HG02884 (cell line): ENCODE results near the gene ZNF423.

ENCODE experiments used
- ATAC-seq: cut with Tn5 transposase; IDR thresholded peaks from one replicate; pipeline ENCODE4 v1.9.1; 2021; ENCODE audit warnings: mild to moderate bottlenecking, moderate library complexity; ENCODE audit not compliant: unreplicated experiment

The ZNF423 gene

DNA sequence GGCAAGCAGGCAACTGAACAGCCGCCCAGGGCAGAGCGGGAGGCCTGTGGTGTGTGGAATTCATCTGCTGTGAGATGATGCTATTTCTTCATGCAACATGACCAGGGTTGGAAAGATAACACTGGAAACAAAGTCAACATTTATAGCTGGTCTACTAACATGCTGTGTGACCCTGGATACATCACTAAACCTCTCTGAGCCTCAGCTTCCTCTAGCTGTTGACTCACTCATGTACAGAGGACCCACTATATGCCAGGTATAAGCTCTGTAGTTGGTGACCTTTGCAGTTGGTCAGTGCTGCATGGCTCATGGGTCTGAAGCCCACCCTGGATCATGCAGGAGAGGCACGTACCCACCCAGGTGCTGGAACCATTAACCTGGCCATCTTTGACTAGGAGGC, 180.9 kb downstream of the ZNF423 start:
- ATAC-seq, result no peak

DNA sequence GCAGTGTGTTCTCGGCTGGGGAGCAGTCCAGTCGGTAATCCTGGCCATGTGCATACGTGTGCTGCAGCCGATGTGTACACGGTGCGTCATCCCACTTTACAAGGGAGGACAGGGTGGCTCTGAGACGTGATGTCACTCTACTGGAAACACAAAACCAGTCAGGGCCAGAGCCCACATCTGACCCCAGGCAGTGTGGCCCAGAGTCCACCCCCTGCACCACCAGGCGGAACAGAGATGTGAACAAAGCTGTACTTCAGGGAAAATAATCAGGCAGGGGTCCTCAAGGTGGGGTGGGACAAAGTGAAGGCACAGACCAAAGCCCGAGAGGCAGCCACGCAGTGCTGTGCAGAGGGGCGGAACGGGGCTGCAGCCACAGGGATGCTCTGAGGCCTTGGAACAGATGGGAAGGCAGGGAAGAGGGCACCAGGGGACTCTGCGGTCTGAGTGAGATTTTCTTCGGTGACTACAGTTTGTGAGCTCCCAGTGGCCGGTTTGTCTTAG, 181.5 kb downstream of the ZNF423 start:
- no peak for ATAC-seq

DNA sequence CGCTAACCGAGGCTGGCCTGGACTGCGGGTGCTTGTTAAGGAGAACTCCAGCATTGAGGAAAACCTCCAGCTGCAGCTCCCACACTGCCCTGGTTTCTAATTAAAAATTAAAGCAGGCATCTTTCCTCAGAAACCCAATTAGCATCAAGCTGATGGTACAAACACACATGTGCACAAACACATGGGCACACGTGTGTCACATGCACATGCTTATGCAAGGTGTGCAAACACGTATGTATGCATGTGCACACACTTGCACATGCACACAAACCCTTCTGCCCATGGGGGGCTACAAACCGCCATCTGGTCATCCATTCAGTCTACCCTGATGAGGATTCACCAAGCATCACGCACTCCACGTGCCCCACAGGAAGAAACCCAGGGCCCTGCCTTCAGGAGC, 182.5 kb downstream of the ZNF423 start:
- ATAC-seq, result no peak

DNA sequence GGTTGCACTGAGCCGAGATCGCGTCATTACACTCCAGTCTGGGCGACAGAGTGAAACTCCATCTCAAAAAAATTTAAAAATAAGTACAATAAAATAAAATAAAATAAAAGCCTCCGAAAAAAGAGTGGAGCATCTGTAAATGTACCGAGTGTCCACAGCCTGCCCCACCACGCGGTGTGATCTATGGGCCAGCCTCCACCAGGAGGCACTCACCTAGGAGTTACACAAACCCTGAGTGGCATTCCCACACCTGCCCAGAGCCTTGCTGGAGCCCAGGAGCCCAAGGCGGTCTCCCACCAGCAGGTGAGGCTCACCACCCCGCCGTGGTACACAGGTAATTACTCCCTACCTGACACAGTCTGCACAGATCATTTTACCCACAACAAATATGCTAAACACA, 183.2 kb downstream of the ZNF423 start:
- no peak for ATAC-seq

DNA sequence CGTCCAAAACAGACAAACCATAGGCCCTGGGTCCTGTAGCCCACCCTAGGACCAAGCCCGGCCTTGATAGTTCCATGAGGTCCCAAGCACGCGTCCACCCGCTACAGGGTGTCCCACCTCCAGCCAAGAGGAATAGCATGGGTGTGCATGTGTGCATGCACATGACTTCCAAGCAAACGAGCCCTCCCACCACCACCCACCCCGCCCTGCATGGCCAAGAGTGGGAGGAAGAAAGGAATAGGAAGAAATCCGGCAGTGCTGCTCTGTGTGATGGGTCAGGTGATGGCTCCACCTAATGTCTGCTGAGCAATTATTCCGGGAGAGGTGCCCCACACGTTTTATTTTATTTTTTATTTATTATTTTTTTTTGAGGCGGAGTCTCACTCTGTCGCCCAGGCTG, 184.6 kb downstream of the ZNF423 start:
- no peak for ATAC-seq

DNA sequence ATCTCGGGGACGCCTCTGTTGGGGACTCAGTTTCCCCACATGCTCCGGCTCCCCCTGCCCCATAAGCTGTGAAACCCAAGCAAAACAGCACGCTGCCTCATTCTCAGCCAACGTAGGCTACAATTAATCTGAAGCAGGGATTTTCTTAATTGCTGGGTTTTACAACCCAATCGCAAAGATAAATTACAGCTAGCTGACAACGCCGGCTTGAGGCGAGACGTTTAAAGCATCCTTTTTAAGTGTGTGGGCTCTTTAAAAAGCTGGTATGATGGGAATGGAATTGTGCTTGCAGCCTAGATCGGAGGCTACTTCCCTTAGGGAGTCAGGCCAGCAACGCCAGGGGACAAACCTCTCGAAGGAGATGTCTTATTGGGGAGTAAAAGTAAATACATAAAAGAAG, 185.3 kb downstream of the ZNF423 start:
- ATAC-seq, result no peak

DNA sequence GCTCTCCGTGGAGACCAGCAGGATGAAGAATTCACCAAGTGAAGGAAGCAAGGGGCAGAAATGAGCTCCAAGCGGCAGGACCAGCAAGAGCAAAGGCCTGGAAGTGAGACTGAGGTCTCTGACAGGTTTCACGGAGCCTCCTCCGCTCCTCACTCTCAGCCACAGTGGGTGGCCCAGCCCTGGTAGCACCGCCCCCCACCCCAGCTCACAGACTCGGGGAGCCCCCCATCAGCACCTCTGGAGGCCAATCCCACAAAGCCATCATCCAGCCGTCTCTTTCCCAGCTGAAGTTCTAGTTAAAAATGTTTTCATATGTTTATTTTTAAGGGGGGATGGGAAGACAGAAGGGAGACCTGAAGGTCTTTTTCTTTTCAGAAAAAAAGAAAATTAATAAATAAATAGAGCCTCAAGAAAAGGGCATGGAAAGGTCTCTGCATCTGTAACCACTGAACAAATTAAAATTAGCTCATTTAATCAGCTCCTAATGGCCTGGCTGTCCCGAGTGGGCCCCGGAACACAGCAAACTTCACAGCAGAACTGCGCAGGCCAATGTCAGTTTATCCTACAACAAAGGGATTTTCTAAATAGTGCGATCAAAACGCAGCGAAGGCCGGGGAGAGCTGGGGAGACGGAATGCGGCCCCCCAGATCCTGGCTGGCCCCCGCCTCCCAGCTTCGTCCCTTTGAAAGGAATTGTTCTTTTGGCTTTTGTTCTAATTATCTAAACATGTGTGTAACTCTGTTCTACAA, 190.3 kb downstream of the ZNF423 start:
- no peak for ATAC-seq

DNA sequence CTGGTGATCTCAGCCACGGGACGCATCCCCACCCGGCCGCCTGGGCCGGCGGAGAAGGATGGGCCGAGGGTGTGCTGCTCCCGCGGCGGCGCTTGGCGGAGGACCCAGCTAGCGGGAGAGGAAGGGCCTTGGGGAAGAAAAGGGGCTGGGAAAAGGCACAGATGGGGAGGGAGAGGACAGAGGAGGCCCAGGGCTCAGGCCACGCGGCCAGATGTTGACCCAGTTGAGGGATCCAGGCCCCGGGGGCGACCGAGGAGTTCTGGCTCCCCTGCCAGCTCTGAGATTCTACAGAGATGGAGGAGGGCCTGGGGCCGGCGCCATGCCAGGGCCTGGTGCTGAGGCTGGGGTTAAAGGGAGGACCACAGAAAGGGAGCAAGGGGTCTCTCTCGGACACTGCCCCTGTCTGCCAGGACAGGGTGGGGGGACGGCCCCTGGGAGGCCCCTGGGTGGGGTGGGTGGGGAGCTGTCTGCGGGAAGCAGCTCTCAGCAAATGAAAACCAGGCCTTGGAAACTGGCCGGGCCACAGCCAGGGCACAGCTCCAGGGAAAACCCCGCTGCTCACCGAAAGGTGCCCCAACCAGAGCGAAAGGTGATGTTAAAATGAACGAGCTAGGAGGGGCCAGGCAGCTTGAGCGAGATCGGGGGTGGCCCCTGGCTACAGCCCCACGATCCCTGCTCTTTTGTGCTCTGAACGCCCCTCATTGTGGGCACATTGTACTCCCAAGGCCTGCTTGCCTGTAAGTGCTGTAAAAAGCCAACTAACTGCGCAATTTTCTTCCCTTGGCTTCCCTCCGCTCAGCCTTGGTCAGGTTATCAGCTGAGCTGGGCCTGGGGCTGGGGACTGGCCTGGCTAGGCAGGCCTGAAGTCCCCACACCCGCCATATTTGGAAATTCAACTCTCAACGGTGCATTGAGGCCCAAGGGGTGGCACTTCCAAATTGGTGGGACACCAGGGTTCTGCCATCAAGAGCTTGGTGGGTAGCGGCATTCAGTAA, 191.4 kb downstream of the ZNF423 start:
- ATAC-seq, result no peak

DNA sequence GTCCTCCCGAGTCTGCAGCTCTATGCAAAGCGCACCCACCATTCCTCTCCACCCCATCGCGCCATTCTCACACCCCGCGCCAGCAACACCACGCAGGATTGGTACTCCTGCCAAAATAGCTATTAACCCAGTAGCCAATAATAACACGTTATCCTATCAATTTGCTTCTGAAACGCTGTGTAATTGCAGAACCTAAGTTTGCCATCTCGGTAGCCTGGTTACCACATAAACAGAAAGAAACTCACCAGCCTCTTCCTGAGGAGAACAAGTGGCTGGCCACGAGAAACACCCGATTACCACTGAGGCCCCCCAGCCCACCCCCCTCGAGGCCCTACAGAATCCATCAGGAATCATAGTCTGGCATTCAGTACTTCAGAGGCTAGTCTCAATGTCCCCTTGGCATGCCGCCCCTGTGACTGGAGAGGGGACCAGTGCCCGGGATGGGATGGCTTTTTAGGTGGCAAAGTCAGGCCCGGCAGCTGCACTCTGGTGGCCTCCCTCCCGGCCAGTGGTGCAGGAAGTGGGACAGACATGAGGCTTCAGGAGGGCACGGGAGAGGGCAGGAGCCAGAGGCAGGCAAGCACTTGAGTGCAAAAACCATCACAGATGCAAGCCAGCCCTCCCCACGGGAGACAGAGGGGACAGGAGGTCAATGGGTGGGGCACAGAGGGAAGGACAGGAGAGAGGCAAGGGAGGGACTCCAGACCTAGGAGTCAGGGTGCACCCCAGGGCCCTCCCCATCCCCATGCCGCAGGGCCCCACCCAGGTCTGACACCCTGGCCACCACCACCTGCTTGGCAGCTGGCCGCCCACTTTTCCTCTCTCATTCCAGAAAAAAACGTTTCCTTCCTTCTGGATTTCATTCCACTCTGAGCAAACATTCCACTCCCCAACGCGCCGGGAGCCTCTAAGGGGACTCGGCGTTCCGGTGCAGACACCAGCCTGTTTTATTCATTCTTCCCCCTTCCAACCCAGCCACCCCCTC, 192.5 kb downstream of the ZNF423 start:
- ATAC-seq, result no peak

DNA sequence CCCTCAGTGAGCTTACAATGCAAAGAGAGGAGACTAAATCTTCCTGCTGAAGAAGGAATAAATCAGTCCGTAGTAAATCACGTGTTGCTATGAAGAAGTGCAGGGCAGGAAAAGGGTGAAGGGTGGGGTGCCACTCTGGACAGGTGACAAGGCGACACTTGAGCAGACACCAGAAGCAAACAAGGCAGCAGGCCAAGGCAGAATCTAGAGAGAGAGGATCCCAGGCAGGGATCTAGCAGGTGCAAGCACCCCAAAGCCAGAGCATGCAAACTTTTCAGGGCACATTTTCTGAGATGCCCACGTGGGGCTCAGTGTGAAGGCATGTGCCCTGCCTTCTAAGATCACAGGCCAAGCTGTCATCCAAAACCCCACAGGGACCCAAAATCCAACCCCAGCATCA, 193.3 kb downstream of the ZNF423 start:
- no peak for ATAC-seq

DNA sequence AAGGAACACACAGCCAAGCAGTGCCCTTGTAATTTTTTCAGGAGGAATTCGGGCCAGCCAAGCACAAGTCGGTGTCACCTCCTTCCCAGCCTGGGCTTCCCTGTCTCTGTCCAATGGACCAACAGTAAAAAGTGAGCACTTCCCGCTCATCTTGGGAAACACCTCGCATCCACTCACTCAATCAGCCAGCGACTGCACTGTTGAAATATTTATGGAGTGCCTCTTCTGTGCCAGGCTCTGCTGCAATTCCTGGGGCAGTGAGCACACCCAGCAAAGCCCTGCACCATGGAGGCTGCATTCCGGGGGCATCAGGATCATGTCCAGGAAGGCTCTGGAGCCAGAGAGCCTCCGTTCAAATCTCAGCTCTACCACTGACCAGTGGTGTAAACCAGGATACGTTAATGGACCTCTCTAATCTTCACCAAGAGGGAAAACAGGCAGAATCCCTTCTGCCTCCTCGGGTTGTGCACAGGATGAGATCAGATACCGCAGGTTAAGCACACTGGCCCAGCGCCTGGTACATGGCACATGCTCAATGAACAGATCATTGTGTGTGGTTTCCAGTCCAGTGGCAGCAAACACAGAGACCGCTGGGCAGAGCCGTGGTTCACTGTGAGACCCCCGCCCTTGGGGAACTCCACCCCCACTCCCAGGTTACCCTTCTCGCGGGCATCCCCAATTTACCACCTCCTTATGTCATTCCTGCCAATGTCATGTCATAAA, 194.3 kb downstream of the ZNF423 start:
- no peak for ATAC-seq

DNA sequence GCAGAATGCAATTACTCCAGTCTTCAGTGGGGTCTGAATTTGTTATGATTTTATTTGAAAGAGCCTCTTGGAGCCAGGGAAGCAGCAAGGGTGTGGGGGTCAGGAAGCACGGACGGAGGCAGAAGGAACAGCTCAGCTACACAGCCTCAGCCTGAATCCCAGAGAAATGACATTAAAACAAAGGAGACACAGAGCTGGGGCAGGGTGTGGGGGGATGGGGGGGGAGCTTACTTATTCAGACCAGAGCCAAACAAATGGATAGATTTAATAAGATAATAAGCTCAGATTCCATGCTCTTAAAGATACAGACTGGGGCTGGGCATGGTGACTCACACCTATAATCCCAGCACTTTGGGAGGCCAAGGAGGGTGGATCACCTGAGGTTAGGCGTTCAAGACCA, 195.3 kb downstream of the ZNF423 start:
- ATAC-seq, result no peak

DNA sequence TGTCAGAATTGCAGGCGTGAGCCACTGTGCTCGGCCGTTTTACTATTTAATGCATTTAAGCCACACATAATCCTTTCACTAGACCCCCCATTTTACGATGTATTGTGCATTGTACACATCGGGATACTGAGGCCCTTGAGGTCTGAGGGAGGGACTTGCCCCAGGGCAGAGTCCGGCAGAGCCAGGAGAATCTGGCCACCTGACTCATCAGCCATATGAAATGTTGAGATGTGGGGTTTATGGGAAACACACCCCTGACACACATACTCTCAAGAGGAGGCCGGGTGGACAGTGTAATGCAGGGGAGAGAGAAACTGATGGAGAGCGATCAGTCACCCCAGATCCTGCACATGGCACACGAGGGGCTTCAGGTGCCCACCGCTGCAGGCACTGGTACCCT, 196.6 kb downstream of the ZNF423 start:
- no peak for ATAC-seq

DNA sequence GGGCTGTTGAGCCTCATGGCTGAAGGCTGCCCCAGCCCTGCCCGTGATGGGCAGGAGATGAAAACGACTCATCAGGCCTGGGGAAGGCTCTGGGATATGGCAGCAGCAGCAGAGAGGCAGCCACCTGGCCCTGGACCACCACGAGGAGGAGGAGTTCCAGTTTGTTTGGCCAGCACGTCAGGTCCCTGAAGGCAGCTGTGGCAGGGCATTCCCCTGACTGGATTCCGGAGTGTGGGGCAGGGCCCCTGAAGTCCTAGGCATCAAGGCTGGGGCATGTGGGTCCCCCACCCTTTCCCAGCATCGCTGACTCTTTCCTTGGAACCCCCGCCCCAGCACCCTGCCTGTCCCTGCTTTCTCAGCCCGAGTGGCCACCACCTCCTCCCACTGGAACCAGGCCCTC, 197.4 kb downstream of the ZNF423 start:
- no peak for ATAC-seq

DNA sequence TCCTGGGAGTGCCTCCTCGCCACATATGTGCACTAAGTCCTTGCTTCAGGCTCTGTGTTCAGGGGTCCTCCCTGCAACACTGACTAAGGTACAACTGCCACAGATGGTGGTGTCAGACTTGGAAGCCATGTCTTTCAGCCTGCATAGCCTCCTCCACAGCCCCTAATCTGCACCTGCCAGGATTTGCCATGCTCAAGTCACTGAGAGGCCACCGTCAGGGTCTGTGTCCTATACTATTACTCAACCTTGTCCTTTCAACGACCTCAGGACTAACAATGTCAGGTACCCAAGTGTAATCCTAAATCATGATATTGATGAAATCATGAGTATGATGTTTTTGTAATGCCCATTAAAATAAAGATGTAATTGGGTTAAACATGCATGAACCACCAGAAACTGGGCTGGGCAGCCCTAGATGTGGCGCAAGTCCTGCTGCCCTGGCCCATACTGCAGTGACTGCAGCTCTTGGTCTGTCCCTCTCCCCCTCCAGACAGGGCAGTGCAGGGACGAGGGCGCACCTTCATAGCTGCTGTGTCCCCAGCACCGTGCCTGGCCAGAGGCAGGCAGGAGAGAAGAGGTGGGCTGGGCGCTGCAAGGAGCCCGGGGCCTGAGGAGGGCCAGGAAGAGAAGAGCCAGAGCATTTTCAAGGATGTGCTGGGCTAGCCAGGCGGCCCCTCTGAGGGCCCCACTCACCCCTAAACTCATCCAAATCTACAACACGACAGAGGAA, 198.0 kb downstream of the ZNF423 start:
- ATAC-seq, result no peak

DNA sequence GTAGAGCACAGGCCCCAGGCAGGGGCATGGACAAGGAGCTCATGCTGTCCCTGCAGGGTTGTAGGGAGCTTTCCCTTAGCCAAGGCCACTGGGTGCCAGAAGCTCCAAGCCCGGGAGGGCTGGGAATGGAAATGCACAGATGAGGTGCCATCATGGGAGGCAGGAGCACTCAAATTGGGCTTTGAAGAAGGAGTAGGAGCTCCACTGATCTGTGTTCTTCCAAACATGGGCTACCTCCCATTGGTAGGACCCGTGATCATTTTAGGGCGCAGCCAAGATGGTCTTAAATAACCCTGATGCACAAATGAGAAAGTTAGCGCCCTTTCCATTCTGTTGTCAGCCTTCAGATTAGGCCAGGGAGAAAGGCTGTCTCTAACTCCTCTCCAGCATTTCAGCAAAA, 201.5 kb downstream of the ZNF423 start:
- ATAC-seq, result no peak

DNA sequence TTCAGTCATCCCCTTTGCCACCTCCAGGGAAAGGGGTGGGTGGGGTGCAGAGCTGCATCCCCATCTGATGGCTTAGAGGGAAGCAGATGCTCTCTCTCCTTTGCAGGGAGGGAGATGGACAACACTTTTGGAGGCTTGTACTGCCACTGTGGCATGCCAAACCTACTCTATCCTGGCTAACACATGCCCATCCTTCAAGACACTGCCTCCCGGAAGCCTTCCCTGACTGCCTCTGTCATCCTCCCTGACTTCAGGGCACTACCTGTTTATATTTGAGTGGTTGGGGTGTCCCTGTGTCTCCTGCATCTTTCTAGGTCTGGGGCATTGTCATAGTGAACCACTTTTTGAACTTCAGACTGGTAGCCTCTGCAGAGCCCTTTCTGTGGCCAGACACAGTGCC, 202.3 kb downstream of the ZNF423 start:
- ATAC-seq, result no peak

DNA sequence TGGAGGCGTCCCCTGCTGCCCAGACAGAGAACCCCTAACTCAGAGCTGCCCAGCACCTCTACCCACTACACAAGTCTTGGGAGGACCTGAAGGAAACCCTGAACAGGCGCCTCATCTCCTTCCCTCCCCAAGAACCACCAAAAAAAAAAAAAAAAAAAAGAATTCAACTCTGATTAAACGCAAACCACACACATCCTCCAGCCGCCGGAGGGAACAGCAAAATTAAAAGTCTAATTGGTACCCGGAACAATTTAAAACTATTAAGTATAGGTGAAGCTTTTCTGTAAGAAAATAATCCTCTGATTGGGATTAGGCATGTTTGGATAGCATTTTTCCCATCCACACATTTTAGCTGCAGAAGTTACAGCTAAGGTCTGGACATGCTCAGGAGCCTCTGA, 202.7 kb downstream of the ZNF423 start:
- no peak for ATAC-seq

DNA sequence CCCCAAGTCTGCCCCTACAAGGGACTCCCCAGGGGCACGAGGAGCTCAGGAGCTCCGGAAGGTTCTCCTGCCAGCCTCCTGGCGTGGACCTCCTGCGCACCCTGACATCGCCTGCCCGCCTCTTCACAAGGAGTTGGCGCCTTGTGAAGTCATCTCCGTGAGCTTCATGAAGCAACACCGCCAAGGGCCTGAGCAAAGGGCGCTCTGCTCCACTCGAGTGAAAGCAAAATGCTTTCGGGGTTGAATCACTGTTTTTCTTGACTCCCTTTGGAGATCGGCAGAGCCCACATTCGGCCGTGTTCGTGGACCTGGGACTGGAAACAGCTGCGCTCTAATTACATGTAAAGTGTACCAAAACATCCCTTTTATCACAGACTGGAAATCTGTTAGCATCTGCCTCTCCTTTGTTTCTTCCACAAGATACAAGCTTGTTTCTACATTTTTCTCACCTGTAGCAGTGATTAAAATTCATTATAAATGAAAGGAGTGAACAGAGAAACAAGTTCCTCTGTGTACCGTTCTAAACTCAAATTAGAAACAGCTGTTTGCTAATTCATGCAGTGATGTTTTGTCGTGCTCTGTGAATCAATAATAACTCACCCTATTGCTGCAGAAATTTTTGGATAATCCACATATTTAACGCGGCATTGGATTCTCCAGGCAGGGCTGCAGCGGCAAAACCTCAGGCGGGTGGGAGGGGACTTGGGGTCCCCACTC, 203.3 kb downstream of the ZNF423 start:
- ATAC-seq, result no peak
